Hematopoietic multipotent progenitor cell treated with erythropoietin and hydrocortisone succinate and interleukin-3 and kit ligand, for 15 days (in vitro differentiated cells): Measurements from ENCODE around the gene BMP8A.
"Not testable (repeated sequence)": the region's sequence is repeated elsewhere in the genome, so short reads cannot be mapped to it uniquely, and the experiment has no call there.

Source experiments
- DNase-seq: peaks from one replicate; pipeline ENCODE4 v3.0.0-alpha.2; 2015; ENCODE audit warnings: low spot score

Gene BMP8A

GRCh38 chr1:39527190-39527579 is 35.7 kb downstream of the BMP8A start:
- not testable (repeated sequence) for DNase-seq

- DNase-seq: no peak
Measured at GRCh38 chr1:39528082-39528481, 36.6 kb downstream of the BMP8A start.

GRCh38 chr1:39529901-39530535 is 38.6 kb downstream of the BMP8A start:
- no peak for DNase-seq

GRCh38 chr1:39531526-39531925 is 40.1 kb downstream of the BMP8A start:
- no peak for DNase-seq

- DNase-seq: no peak
Measured at GRCh38 chr1:39533442-39533841, 42.0 kb downstream of the BMP8A start.

- no peak for DNase-seq
Measured at GRCh38 chr1:39538531-39539251, 47.3 kb downstream of the BMP8A start.

- DNase-seq: peak; percentile 54
Measured at GRCh38 chr1:39539252-39539790, 47.9 kb downstream of the BMP8A start.

GRCh38 chr1:39540504-39541031 is 49.1 kb downstream of the BMP8A start:
- no peak for DNase-seq

GRCh38 chr1:39542924-39543323 is 51.5 kb downstream of the BMP8A start:
- DNase-seq: no peak

- DNase-seq: no peak
Measured at GRCh38 chr1:39544327-39544726, 52.9 kb downstream of the BMP8A start.

GRCh38 chr1:39545531-39545930 is 54.1 kb downstream of the BMP8A start:
- DNase-seq: no peak

- DNase-seq: no peak
Measured at GRCh38 chr1:39554277-39554676, 62.8 kb downstream of the BMP8A start.

- no peak for DNase-seq
Measured at GRCh38 chr1:39561279-39561678, 69.8 kb downstream of the BMP8A start.

GRCh38 chr1:39562886-39563285 is 71.5 kb downstream of the BMP8A start:
- DNase-seq: no peak

- no peak for DNase-seq
Measured at GRCh38 chr1:39563669-39564068, 72.2 kb downstream of the BMP8A start.

GRCh38 chr1:39564340-39564739 is 72.9 kb downstream of the BMP8A start:
- DNase-seq: no peak

GRCh38 chr1:39564941-39565340 is 73.5 kb downstream of the BMP8A start:
- DNase-seq: no peak

- DNase-seq: no peak
Measured at GRCh38 chr1:39566441-39567137, 75.2 kb downstream of the BMP8A start.

- no peak for DNase-seq
Measured at GRCh38 chr1:39567302-39567701, 75.9 kb downstream of the BMP8A start.

GRCh38 chr1:39568208-39568607 is 76.8 kb downstream of the BMP8A start:
- DNase-seq: no peak

- no peak for DNase-seq
Measured at GRCh38 chr1:39569034-39569433, 77.6 kb downstream of the BMP8A start.

- DNase-seq: no peak
Measured at GRCh38 chr1:39570477-39571177, 79.2 kb downstream of the BMP8A start.
